Activated CD8-positive, alpha-beta T cell treated with anti-CD3 and anti-CD28 coated beads for 36 hours (primary cell): ENCODE results near the gene SLC13A5. TPM values are rescaled to one million over a fixed set of nuclear protein-coding genes. Genes with fewer than 3 reads are reported as not detected.
A peak's percentile ranks its signal among the peaks of the same experiment; 100 is the strongest.

ENCODE experiments used
- ATAC-seq: fragments of 200-7000 bp; cut with Tn5 transposase; one replicate; pipeline ENCODE4 v1.10.0; 2021; ENCODE audit warnings: mild to moderate bottlenecking, moderate library complexity
- CTCF ChIA-PET: fragments of 350-600 bp; sonication (Branson Sonifier 250); formaldehyde crosslinking; loops from one replicate; lab custom pipeline; 2021; ENCODE audit warnings: antibody characterized with exemption; lab: Charles Lee
- POLR2A ChIA-PET: fragments of 350-600 bp; sonication (Branson Sonifier 250); formaldehyde crosslinking; loops from one replicate; lab custom pipeline; 2021; ENCODE audit warnings: antibody characterized with exemption; lab: Charles Lee
- DNase-seq: peaks from one replicate; pipeline ENCODE4 v3.0.0-alpha.2; 2020
- H3K27ac Mint-ChIP-seq: one replicate; pipeline ENCODE4 v1.8.0; 2021; ENCODE audit warnings: mild to moderate bottlenecking, mixed read lengths
- H3K27me3 Mint-ChIP-seq: one replicate; pipeline ENCODE4 v1.8.0; 2021; ENCODE audit warnings: mixed read lengths
- H3K36me3 Mint-ChIP-seq: one replicate; pipeline ENCODE4 v1.8.0; 2021; ENCODE audit warnings: low read depth, mixed read lengths
- H3K4me1 Mint-ChIP-seq: one replicate; pipeline ENCODE4 v1.8.0; 2021; ENCODE audit warnings: low read depth, mixed read lengths
- H3K4me3 Mint-ChIP-seq: one replicate; pipeline ENCODE4 v1.8.0; 2021; ENCODE audit warnings: mild to moderate bottlenecking, moderate library complexity, mixed read lengths
- H3K9me3 Mint-ChIP-seq: one replicate; pipeline ENCODE4 v1.8.0; 2021; ENCODE audit warnings: mixed read lengths
- intact Hi-C: fragments of 100-400 bp; cut with micrococcal nuclease; formaldehyde crosslinking; loops from one replicate; pipeline ENCODE4 v1.10.0; 2022
- total RNA-seq, 2 experiments: library from RNA; stranded (reverse); gene quantifications; one replicate each; pipeline ENCODE4 v1.2.3, GENCODE V29; 2021
- TF ChIP-seq, protein P1 (sequence below): fragments of 200-600 bp; IDR thresholded peaks from one replicate; pipeline ENCODE4 v1.8.0; 2022; ENCODE audit warnings: antibody characterized with exemption, mild to moderate bottlenecking

The SLC13A5 gene
- total RNA-seq, 2 experiments from 2014 or later, result not detected

DNA sequence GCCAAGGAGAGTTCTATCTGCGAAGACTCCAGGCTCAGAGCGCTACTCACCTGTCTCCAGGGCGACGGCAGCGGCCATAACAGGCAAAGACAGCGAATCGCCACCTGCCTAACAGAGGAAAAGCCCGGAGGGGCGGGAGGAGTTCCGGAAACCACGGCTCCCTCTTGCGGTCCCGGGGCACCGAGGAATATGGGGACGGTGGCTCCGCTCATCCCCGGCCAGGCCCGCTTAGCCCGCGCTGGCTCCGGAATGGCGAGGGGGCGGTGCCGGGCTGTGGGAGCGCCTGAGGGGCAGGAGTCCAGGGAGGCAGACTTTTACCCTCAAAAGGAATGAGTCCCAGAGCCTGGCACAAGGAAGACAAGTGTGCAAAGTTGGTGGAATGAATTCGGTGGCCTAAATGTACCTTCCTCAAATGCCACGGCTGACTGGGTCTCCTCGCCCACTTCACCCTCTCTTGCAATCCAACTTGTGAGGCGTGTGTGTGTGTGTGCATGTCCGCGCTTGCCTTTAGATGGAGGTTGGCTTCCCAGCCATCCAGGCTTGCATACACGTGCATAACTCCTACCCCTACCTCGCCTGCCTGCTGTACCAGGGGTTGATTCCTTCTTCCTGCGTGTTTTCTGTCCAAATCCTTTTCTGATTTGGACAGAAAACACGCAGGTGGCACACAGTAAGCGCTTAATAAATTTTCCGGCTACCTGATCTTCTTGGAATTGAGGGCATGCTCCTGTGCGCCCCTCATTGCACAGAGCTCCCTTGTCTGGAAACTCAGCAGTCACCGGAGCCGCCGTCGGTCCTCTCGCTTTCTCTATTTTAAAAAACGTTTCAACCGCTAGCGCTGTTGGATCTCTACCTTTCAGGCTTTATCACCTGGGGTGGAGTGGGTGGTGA, 58.1 kb downstream of the SLC13A5 start:
- TF ChIP-seq, protein P1, sequence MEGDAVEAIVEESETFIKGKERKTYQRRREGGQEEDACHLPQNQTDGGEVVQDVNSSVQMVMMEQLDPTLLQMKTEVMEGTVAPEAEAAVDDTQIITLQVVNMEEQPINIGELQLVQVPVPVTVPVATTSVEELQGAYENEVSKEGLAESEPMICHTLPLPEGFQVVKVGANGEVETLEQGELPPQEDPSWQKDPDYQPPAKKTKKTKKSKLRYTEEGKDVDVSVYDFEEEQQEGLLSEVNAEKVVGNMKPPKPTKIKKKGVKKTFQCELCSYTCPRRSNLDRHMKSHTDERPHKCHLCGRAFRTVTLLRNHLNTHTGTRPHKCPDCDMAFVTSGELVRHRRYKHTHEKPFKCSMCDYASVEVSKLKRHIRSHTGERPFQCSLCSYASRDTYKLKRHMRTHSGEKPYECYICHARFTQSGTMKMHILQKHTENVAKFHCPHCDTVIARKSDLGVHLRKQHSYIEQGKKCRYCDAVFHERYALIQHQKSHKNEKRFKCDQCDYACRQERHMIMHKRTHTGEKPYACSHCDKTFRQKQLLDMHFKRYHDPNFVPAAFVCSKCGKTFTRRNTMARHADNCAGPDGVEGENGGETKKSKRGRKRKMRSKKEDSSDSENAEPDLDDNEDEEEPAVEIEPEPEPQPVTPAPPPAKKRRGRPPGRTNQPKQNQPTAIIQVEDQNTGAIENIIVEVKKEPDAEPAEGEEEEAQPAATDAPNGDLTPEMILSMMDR, result no peak
- intact Hi-C loops, result no loop called here
- DNase-seq, result no peak
- Mint-ChIP-seq H3K4me1 (peaks cover 43% of the 10 kb centered on the region), H3K27me3 (peaks cover 6% of the 10 kb centered on the region), H3K36me3 (peaks cover 3% of the 10 kb centered on the region), H3K9me3 (no peaks in the 10 kb centered on the region), H3K27ac (no peak overlapping the region), H3K4me3 (peak overlapping the region; percentile 66)
- CTCF ChIA-PET, result no interaction called here
- POLR2A ChIA-PET, result no interaction called here
- ATAC-seq, result no peak

DNA sequence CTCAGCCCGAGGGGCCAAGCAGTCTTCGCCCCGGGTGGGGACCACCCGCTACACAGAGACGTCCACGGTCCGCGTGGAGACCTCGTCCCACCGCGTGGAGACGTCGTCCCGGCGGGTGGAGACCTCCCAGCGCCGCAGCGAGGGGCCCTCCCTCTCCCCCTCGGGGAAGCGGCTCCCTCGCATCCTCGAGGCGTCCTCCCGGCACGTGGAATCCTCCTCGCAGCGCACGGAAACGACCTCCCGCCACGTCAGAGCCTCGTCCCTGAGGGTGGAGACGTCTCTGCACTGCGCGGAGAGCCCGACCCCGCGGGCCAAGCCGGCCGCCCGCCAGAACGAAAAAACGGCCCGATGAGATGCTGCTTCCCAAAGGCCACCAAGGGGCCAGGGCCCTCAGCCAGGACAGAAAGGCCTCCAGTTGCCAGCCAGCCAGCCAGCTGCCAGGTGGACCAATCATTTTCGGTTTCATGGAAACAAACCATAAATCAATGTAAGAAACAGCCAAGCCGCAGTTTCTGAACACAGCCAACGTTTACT, 61.2 kb downstream of the SLC13A5 start:
- Mint-ChIP-seq H3K27ac (peak overlapping the region; percentile 36), H3K36me3 (peaks cover 20% of the 10 kb centered on the region), H3K4me1 (peaks cover 53% of the 10 kb centered on the region), H3K9me3 (no peaks in the 10 kb centered on the region), H3K4me3 (peak overlapping the region; percentile 91), H3K27me3 (peaks cover 6% of the 10 kb centered on the region)
- TF ChIP-seq, protein P1, result no peak
- peak; percentile 8 for ATAC-seq
- ChIA-PET POLR2A (interaction anchor here (0.6 to 2.6 kb wide), 4 partner anchors 9 to 1183 kb away, joined by 3 to 28 read pairs (median 3); partner anchors contain the start of genes DHX33, KIAA0753 and TXNDC17), CTCF (interaction anchor here (1.2 to 1.8 kb wide), 3 partner anchors 14 to 370 kb away, joined by 3 to 5 read pairs (median 3); no protein-coding TSS in a partner anchor)
- intact Hi-C loops, result no loop called here
- peak; percentile 47 for DNase-seq

DNA sequence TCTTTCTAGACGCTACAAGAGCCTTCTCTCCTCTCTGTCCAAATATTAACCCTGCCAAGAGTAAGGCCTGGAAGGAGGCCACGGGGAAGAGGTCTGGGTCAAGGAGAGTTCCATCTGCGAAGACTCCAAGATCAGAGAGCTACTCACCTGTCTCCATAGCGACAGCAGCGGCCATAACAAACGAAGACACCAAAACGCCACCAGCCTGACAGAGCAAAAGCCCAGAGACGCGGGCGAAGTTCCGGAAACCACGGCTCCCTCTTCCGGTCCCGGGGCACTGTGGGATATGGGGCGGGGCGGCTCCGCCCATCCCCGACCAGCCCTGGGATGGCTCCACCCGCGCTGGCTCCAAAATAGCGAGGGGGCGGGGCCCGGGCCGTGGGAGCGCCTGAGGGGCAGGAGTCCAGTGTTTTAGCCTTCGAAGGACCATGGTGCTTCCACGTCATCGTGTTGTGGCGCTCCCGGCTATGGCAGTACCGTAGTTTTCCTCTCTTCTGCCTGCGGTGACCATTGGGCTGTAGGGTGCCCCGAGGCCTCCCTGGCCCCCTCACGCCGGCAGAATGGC, 61.7 kb downstream of the SLC13A5 start, which contains the start of the genes C17orf100 and MED31:
TSS of gene C17orf100 (plus strand) at position 409 of the 565 bp plus-strand sequence. CDS start at position 561, 152 bp downstream.
TSS of gene MED31 (minus strand) at position 252 of the 565 bp plus-strand sequence. CDS start at position 175, 77 bp downstream.
- Mint-ChIP-seq H3K27ac (peak within 1 kb of the TSS; percentile 97), H3K27me3 (peaks cover 6% of the 10 kb centered on the region), H3K4me3 (peak within 1 kb of the TSS; percentile 91), H3K4me1 (peaks cover 54% of the 10 kb centered on the region), H3K36me3 (peaks cover 20% of the 10 kb centered on the region), H3K9me3 (no peaks in the 10 kb centered on the region)
- peak; percentile 96 for DNase-seq
- POLR2A ChIA-PET, result interaction anchor here (0.6 to 2.6 kb wide), 5 partner anchors 9 to 1183 kb away, joined by 3 to 28 read pairs (median 3); partner anchors contain the start of genes DHX33, KIAA0753 and TXNDC17
- ATAC-seq, result peak; percentile 96
- CTCF ChIA-PET, result interaction anchor here (0.6 to 1.9 kb wide), 5 partner anchors 9 to 371 kb away, joined by 3 to 11 read pairs (median 3); no protein-coding TSS in a partner anchor
- intact Hi-C loops, result no loop called here
- TF ChIP-seq, protein P1, result no peak

DNA sequence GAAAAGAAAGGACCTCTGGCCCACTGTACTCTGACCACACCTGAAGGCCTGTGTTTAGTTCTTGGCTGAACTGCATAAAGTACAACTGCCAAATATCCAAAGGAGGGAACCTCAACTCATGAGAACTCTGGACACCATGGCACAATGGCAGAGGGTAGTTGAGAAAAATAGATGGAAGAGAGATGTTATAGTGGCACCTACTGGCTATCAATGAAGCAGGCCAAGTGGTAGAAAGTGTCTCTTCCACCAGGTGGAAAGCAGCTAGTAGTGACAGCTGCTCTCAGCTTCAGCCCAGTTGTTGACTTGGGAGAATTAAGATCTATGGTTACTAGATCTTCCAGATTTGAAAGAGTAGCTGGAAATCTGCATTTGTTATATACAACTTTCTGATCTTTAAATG, 65.0 kb downstream of the SLC13A5 start:
- H3K4me3 Mint-ChIP-seq, result no peak overlapping the region
- no peak for ATAC-seq
- no peak for DNase-seq
- H3K4me1 Mint-ChIP-seq, result peaks cover 63% of the 10 kb centered on the region
- intact Hi-C loops, result loop anchor here (10.0 kb wide), 1 partner anchor 173 kb away; no protein-coding TSS in a partner anchor
- peak overlapping the region; percentile 18 for H3K27ac Mint-ChIP-seq
- peaks cover 36% of the 10 kb centered on the region for H3K36me3 Mint-ChIP-seq
- POLR2A ChIA-PET, result no interaction called here
- H3K27me3 Mint-ChIP-seq, result no peaks in the 10 kb centered on the region
- no peaks in the 10 kb centered on the region for H3K9me3 Mint-ChIP-seq
- TF ChIP-seq, protein P1, result no peak
- CTCF ChIA-PET, result interaction anchor here (2.6 kb wide), 1 partner anchor 175 kb away, joined by 8 read pairs; no protein-coding TSS in a partner anchor
